ENCODE results near the gene ZNF599. TPM values are rescaled to one million over a fixed set of nuclear protein-coding genes. Genes with fewer than 3 reads are reported as not detected.

ZNF599 gene
- total and polyA plus RNA-seq, 2 of the 13 experiments (the other 11 are each of a cell fraction or from before 2014, with no cell fraction given), result 5.8 to 7.3 TPM

- TF ChIP-seq JUN (CRISPR knock-in tag; IDR thresholded peaks at IDR 0.05) (no peak), MXI1 (IDR thresholded peaks at IDR 0.05; ENCODE audit: borderline replicate concordance, low read depth, low read length) (no peak; the same call in 2 of the 3 replicates), ZFP36 (IDR thresholded peaks at IDR 0.05; ENCODE audit: borderline replicate concordance, low read depth, low read length, partially characterized antibody) (no peak), NFE2L2 (IDR thresholded peaks at IDR 0.05; ENCODE audit: low read length) (no peak), FOXK2 (IDR thresholded peaks at IDR 0.05) (peak; percentile 54; the same call in 1 of the 2 replicates), LCORL (IDR thresholded peaks at IDR 0.05) (no peak), LCORL (CRISPR knock-in tag; IDR thresholded peaks at IDR 0.05) (peak; percentile 73), ZBTB1 (CRISPR knock-in tag; IDR thresholded peaks at IDR 0.05; ENCODE audit: borderline replicate concordance) (no peak), ZNF562 (CRISPR knock-in tag; IDR thresholded peaks at IDR 0.05; ENCODE audit: borderline replicate concordance) (no peak), NCOA1 (CRISPR knock-in tag; IDR thresholded peaks at IDR 0.05) (no peak), SKI (IDR thresholded peaks at IDR 0.05; ENCODE audit: partially characterized antibody) (peak; percentile 53), ZNF816 (CRISPR knock-in tag; IDR thresholded peaks at IDR 0.05; ENCODE audit: borderline replicate concordance) (peak; percentile 55; the same call in 1 of the 2 replicates), ZNF615 (CRISPR knock-in tag; IDR thresholded peaks at IDR 0.05; ENCODE audit: borderline replicate concordance) (peak; percentile 46; the same call in 1 of the 2 replicates), SMYD3 (CRISPR knock-in tag; IDR thresholded peaks at IDR 0.05) (peak; percentile 15; the same call in 1 of the 2 replicates), ZNF350 (CRISPR knock-in tag; IDR thresholded peaks at IDR 0.05; ENCODE audit: borderline replicate concordance, low read depth) (peak; percentile 34; the same call in 1 of the 2 replicates), ZNF318 (CRISPR knock-in tag; IDR thresholded peaks at IDR 0.05) (0 out of 2 replicates have a peak, but pooled peaks have one; percentile 66), ZIK1 (CRISPR knock-in tag; IDR thresholded peaks at IDR 0.05; ENCODE audit: borderline replicate concordance, low read depth) (no peak)
- TF ChIP-seq, protein P1, sequence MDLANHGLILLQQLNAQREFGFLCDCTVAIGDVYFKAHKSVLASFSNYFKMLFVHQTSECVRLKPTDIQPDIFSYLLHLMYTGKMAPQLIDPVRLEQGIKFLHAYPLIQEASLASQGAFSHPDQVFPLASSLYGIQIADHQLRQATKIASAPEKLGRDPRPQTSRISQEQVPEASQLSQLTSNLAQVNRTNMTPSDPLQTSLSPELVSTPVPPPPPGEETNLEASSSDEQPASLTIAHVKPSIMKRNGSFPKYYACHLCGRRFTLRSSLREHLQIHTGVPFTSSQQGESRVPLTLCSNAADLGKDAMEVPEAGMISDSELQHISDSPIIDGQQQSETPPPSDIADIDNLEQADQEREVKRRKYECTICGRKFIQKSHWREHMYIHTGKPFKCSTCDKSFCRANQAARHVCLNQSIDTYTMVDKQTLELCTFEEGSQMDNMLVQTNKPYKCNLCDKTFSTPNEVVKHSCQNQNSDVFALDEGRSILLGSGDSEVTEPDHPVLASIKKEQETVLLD (CRISPR knock-in tag; IDR thresholded peaks at IDR 0.05; ENCODE audit: low read depth), result peak; percentile 40; the same call in 1 of the 2 replicates
Observed at GRCh38 chr19:34733746-34734536, 39.1 kb downstream of the ZNF599 start, which contains the start of gene ZNF181 (continued).

Data from HepG2 (cell line).